Stomach (tissue), 4 donors: ENCODE measurements around the gene GADL1.

Experiments
- POLR2A ChIP-seq, 4 donors: fragments of 450-650 bp; IDR thresholded peaks; one replicate each; pipeline ENCODE4 v1.6.1; 2016; ENCODE audit warnings: antibody characterized with exemption in 4 of 4, control low read depth in 2 of 4, mild to moderate bottlenecking in 1 of 4, moderate library complexity in 1 of 4
- TF ChIP-seq, protein P1 (sequence below), 7 experiments: fragments of 450-650 bp in 4 of 7; fragments of 200-600 bp in 3 of 7; sonication (generic) in 3 of 7; IDR thresholded peaks; one replicate each; pipeline ENCODE4 v1.5.1; 2016 to 2019; ENCODE audit warnings: antibody characterized with exemption in 7 of 7, control low read depth in 2 of 7, mild to moderate bottlenecking in 1 of 7

DNA sequence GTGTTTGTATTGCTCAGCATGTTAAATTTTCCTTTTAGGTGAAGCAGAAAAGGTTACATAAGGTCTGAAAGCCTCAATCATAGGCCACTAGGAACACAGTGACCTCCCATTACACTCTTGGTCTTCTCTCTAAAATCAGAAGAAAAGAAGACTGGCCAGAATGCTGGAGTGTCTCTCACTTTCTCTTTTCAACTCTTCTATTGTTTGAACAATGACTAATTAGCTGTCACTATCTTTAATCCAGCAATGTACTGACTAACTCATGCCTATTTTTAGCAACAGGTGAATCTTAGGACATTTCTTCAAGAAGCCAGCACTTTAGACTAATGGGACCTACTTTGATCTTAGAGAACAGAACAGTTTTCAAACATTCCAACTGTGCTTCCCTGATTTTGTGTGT lies 145.2 kb downstream of the GADL1 start:
- TF ChIP-seq, protein P1, sequence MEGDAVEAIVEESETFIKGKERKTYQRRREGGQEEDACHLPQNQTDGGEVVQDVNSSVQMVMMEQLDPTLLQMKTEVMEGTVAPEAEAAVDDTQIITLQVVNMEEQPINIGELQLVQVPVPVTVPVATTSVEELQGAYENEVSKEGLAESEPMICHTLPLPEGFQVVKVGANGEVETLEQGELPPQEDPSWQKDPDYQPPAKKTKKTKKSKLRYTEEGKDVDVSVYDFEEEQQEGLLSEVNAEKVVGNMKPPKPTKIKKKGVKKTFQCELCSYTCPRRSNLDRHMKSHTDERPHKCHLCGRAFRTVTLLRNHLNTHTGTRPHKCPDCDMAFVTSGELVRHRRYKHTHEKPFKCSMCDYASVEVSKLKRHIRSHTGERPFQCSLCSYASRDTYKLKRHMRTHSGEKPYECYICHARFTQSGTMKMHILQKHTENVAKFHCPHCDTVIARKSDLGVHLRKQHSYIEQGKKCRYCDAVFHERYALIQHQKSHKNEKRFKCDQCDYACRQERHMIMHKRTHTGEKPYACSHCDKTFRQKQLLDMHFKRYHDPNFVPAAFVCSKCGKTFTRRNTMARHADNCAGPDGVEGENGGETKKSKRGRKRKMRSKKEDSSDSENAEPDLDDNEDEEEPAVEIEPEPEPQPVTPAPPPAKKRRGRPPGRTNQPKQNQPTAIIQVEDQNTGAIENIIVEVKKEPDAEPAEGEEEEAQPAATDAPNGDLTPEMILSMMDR (IDR thresholded peaks at IDR 0.05), result no peak
- TF ChIP-seq POLR2A (IDR thresholded peaks at IDR 0.05), result no peak
